ENCODE measurements around the gene YY1. TPM values are rescaled to one million over a fixed set of nuclear protein-coding genes. Genes with fewer than 3 reads are reported as not detected.

YY1 gene
- 10 to 100 TPM; 67.5 to 86.5 (median 74.2) TPM for total RNA-seq
- 87.6 TPM for total RNA-seq (2013)
- total RNA-seq = 158 to 303 (median 196) reads per million in 29 experiments

DNA sequence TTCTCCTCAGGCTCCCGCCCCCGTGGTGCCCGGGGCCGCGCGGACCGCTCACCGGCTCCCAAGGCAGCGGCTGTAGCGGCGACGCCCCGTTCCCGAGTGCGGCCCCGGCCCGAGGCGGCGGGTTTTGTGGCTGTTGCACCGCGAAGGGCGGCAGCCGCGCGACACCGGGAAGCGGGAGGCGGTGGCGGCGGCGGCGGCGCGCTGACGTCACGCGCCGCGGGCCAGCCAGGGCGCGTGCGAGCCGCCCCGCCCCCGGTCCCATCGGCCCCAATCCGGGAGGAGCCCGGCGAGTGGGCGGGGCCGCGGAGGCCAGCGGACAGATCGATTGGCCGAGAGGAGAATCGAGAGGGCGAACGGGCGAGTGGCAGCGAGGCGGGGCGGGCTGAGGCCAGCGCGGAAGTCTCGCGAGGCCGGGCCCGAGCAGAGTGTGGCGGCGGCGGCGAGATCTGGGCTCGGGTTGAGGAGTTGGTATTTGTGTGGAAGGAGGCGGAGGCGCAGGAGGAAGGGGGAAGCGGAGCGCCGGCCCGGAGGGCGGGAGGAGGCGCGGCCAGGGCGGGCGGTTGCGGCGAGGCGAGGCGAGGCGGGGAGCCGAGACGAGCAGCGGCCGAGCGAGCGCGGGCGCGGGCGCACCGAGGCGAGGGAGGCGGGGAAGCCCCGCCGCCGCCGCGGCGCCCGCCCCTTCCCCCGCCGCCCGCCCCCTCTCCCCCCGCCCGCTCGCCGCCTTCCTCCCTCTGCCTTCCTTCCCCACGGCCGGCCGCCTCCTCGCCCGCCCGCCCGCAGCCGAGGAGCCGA lies at the start of gene YY1:
Gene YY1, plus strand, starts transcription at position 726 of the 792 bp plus-strand sequence. CDS start 101 bp downstream, outside the sequence.
- DNase-seq (peak; percentile 98 to 100 (median 99)), ATAC-seq (replicated peaks in 1 of 4) (peak; percentile 81 to 82 (median 82))
- Histone ChIP-seq H3K9me3 (no peaks in the 10 kb centered on the region), H3K27me3 (replicated peaks in 1 of 2; ENCODE audit: control insufficient read depth in 2 of 2, extremely low read depth in 1 of 2, insufficient read depth in 2 of 2, low read length in 1 of 2) (no peaks in the 10 kb centered on the region), H3K4me3 (ENCODE audit: control insufficient read depth in 1 of 2, extremely low read depth in 1 of 2, low read length in 1 of 2) (peak within 1 kb of the TSS; percentile 79 to 86), H3K27ac (ENCODE audit: low read length) (peak within 1 kb of the TSS; percentile 67), H3K36me3 (ENCODE audit: control insufficient read depth in 2 of 2, extremely low read depth in 1 of 2, insufficient read depth in 1 of 2, low read length in 1 of 2) (no peaks in the 10 kb centered on the region), H3K4me1 (ENCODE audit: control insufficient read depth in 1 of 2, extremely low read depth in 1 of 2, insufficient read depth in 2 of 2, low read length in 2 of 2) (peaks cover 36 to 38% of the 10 kb centered on the region in 2 experiments)
- peak within 1 kb of the TSS; percentile 94 to 97 (median 96) for H3K4me3 Mint-ChIP-seq
- H3K9me3 Mint-ChIP-seq = no peaks in the 10 kb centered on the region
- CTCF ChIA-PET = interaction anchor here in 1 of 2 donors (1.0 kb wide), 1 partner anchor 9 kb away, joined by 5 read pairs; no protein-coding TSS in a partner anchor
- peak within 1 kb of the TSS; percentile 97 to 98 for H3K27ac Mint-ChIP-seq
- peaks cover 66 to 67% (median 66%) of the 10 kb centered on the region in 3 donors for H3K4me1 Mint-ChIP-seq
- H3K27me3 Mint-ChIP-seq = no peaks in the 10 kb centered on the region
- peaks cover 10% of the 10 kb centered on the region for H3K36me3 Mint-ChIP-seq
- POLR2A ChIA-PET = interaction anchor here in 1 of 2 donors (0.8 kb wide), 1 partner anchor 16 kb away, joined by 8 read pairs; no protein-coding TSS in a partner anchor
- WGBS (ENCODE audit: insufficient coverage) = under 1% methylated on average over 81 of the region's 125 CpGs

DNA sequence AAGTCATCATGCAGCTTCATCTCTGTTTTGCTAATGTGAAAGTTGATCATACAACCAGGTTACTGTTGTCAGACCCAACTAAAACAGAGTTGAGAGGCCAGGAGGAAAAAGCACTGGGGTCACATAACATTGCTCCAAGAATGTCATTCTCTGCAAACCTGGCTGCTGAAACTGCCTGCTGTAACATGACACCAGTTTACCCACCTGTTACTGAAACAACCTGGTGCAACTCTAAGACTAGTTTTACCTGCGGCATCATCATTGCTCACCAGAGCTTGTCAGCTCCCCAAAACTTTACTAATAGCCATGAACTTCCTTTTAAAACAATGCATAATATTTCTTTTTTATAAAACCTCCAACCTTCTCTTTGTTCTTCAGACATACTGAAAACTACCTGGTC lies 48.8 kb upstream of the YY1 start:
- no peaks in the 10 kb centered on the region for H3K27me3 ChIP-seq (replicated peaks in 1 of 2; ENCODE audit: control insufficient read depth in 2 of 2, extremely low read depth in 1 of 2, insufficient read depth in 2 of 2, low read length in 1 of 2)
- Mint-ChIP-seq H3K4me1 (peaks cover 9 to 11% (median 10%) of the 10 kb centered on the region in 3 donors), H3K27ac (peak overlapping the region in 1 of 2 donors; percentile 19), H3K9me3 (no peaks in the 10 kb centered on the region), H3K27me3 (no peaks in the 10 kb centered on the region), H3K36me3 (no peaks in the 10 kb centered on the region), H3K4me3 (no peak overlapping the region)
- POLR2A ChIA-PET = interaction anchor here in 1 of 2 donors (0.6 kb wide), 1 partner anchor 120 kb away, joined by 3 read pairs; no protein-coding TSS in a partner anchor
- no peak overlapping the region for H3K27ac ChIP-seq (ENCODE audit: low read length)
- no peaks in the 10 kb centered on the region for H3K9me3 ChIP-seq
- no peak for DNase-seq
- peaks cover 0 to 14% of the 10 kb centered on the region in 2 experiments for H3K4me1 ChIP-seq (ENCODE audit: control insufficient read depth in 1 of 2, extremely low read depth in 1 of 2, insufficient read depth in 2 of 2, low read length in 2 of 2)
- ATAC-seq (replicated peaks in 1 of 4) = no peak
- WGBS (ENCODE audit: insufficient coverage) = 100% methylated on average over 1 of the region's 1 CpG
- CTCF ChIA-PET = interaction anchor here in 1 of 2 donors (0.6 kb wide), 1 partner anchor 456 kb away, joined by 3 read pairs; no protein-coding TSS in a partner anchor
- H3K4me3 ChIP-seq (ENCODE audit: control insufficient read depth in 1 of 2, extremely low read depth in 1 of 2, low read length in 1 of 2) = no peak overlapping the region
- no peaks in the 10 kb centered on the region for H3K36me3 ChIP-seq (ENCODE audit: control insufficient read depth in 2 of 2, extremely low read depth in 1 of 2, insufficient read depth in 1 of 2, low read length in 1 of 2)

DNA sequence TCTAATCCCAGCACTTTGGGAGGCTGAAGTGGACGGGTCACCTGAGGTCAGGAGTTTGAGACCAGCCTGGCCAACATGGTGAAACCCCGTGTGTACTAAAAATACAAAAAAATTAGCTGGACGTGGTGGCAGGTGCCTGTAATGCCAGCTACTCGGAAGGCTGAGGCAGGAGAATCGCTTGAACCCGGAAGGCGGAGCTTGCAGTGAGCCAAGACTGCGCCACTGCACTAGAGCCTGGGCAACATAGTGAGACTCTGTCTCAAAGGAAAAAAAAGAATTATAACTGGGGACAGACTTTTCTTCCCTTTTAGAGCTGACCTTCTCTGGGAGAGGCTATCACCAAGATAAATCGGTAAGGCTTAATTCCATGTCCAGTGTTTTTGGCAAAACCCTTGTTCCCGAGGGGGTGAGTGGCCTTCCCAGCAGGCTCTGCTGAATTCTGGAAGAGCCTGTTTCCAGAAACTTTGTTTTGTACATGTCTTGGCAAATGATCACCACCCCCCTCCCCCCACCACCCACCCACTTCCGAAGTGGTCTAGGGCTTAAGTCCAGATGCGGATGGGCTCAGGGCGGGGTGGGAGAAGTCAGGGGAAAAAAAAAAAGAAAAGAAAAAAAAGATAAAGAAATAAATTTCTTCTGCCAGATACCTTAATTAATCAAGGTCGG lies 47.2 kb upstream of the YY1 start:
- Histone ChIP-seq H3K36me3 (ENCODE audit: control insufficient read depth in 2 of 2, extremely low read depth in 1 of 2, insufficient read depth in 1 of 2, low read length in 1 of 2) (no peaks in the 10 kb centered on the region), H3K9me3 (no peaks in the 10 kb centered on the region), H3K4me1 (ENCODE audit: control insufficient read depth in 1 of 2, extremely low read depth in 1 of 2, insufficient read depth in 2 of 2, low read length in 2 of 2) (peaks cover 0 to 14% of the 10 kb centered on the region in 2 experiments), H3K4me3 (ENCODE audit: control insufficient read depth in 1 of 2, extremely low read depth in 1 of 2, low read length in 1 of 2) (no peak overlapping the region), H3K27ac (ENCODE audit: low read length) (no peak overlapping the region), H3K27me3 (replicated peaks in 1 of 2; ENCODE audit: control insufficient read depth in 2 of 2, extremely low read depth in 1 of 2, insufficient read depth in 2 of 2, low read length in 1 of 2) (no peaks in the 10 kb centered on the region)
- ChIA-PET POLR2A (interaction anchor here in 1 of 2 donors (0.7 kb wide), 1 partner anchor 37 kb away, joined by 6 read pairs; no protein-coding TSS in a partner anchor), CTCF (interaction anchor here (0.7 to 2.3 kb wide), 6 partner anchors 31 to 209 kb away, joined by 3 to 24 read pairs (median 5); no protein-coding TSS in a partner anchor)
- Mint-ChIP-seq H3K4me1 (peaks cover 9 to 11% (median 11%) of the 10 kb centered on the region in 3 donors), H3K27me3 (no peaks in the 10 kb centered on the region), H3K4me3 (no peak overlapping the region), H3K9me3 (no peaks in the 10 kb centered on the region), H3K27ac (no peak overlapping the region), H3K36me3 (no peaks in the 10 kb centered on the region)
- WGBS (ENCODE audit: insufficient coverage) = 95% methylated on average over 9 of the region's 14 CpGs
- no peak for DNase-seq
- no peak for ATAC-seq (replicated peaks in 1 of 4)

DNA sequence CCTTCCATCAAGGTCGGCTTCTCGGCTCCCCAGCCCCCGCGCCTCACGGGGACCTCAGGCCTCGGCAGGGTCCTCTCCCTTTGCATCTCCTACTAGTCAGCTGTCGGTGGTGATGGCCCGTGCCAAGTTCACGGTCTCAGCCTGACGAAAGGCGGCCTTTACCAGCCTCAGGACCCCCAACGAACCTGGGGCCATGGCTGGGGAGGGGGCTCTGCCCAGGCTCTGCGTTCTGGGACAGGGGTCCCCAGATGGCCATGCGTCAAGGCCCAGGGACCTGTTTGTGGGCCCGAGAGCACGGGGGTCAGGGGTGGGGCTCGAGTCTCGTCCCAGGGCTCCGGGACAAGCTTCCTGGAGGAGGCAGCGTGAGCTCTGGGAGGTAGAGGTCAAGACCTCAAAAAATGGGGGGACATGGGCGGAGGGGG lies 46.7 kb upstream of the YY1 start:
- Histone ChIP-seq H3K4me3 (ENCODE audit: control insufficient read depth in 1 of 2, extremely low read depth in 1 of 2, low read length in 1 of 2) (peak overlapping the region; percentile 39 to 59), H3K27me3 (replicated peaks in 1 of 2; ENCODE audit: control insufficient read depth in 2 of 2, extremely low read depth in 1 of 2, insufficient read depth in 2 of 2, low read length in 1 of 2) (no peaks in the 10 kb centered on the region), H3K4me1 (ENCODE audit: control insufficient read depth in 1 of 2, extremely low read depth in 1 of 2, insufficient read depth in 2 of 2, low read length in 2 of 2) (peaks cover 0 to 14% of the 10 kb centered on the region in 2 experiments), H3K36me3 (ENCODE audit: control insufficient read depth in 2 of 2, extremely low read depth in 1 of 2, insufficient read depth in 1 of 2, low read length in 1 of 2) (no peaks in the 10 kb centered on the region), H3K9me3 (no peaks in the 10 kb centered on the region), H3K27ac (ENCODE audit: low read length) (peak overlapping the region; percentile 88)
- Mint-ChIP-seq H3K4me3 (peak overlapping the region; percentile 55 to 69 (median 56)), H3K4me1 (peaks cover 9 to 11% (median 11%) of the 10 kb centered on the region in 3 donors), H3K36me3 (no peaks in the 10 kb centered on the region), H3K27me3 (no peaks in the 10 kb centered on the region), H3K9me3 (no peaks in the 10 kb centered on the region), H3K27ac (peak overlapping the region; percentile 31 to 44)
- CTCF ChIA-PET = interaction anchor here in 1 of 2 donors (0.9 to 2.3 kb wide), 17 partner anchors 21 to 508 kb away, joined by 3 to 24 read pairs (median 5); partner anchors contain the start of genes CYP46A1 and EVL
- WGBS (ENCODE audit: insufficient coverage) = 80% methylated on average over 18 of the region's 21 CpGs
- peak in 1 of 35 experiments; percentile 5 for DNase-seq
- no peak for ATAC-seq (replicated peaks in 1 of 4)
- POLR2A ChIA-PET = interaction anchor here (1.0 kb wide), 2 partner anchors 32 to 51 kb away, joined by 3 to 4 read pairs; no protein-coding TSS in a partner anchor

DNA sequence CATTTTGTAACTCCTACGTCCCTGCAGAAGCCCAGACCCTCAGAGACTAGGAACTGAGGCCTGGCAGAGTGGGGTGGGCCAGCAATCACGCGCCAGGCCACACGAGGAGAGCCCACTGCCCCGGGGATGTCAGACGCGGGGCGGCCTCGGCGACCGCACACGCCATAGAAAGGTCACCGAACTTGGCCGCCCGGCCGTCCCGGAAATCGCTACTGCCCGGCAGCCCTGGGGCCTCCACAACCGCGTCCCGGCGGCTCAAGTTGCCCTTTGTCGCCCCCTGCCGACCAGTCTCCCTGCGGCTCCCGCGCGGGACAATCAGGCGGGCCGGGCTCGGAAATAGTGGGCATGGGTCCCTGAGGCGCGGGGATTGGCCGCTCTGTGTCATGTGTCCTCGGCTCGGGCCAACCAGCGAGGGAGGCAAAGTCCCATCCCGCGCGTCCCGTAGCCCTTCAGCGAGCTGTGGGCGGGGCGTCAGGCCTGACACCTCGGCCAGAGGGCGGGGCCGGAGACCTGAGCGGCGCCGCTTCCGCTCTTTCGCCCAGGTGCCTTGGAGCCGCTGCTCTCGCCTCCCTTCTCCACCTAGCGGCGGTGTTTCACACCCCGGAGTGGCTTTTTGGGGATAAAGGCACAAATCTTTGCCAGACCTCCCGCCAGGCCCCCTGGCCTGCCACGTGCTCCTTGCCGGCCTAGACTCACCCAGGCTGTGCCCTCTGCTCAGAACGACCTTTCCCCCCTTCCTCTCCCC lies 46.1 kb upstream of the YY1 start:
- Histone ChIP-seq H3K27me3 (replicated peaks in 1 of 2; ENCODE audit: control insufficient read depth in 2 of 2, extremely low read depth in 1 of 2, insufficient read depth in 2 of 2, low read length in 1 of 2) (no peaks in the 10 kb centered on the region), H3K27ac (ENCODE audit: low read length) (peak overlapping the region; percentile 88), H3K36me3 (ENCODE audit: control insufficient read depth in 2 of 2, extremely low read depth in 1 of 2, insufficient read depth in 1 of 2, low read length in 1 of 2) (no peaks in the 10 kb centered on the region), H3K4me1 (ENCODE audit: control insufficient read depth in 1 of 2, extremely low read depth in 1 of 2, insufficient read depth in 2 of 2, low read length in 2 of 2) (peaks cover 0 to 14% of the 10 kb centered on the region in 2 experiments), H3K4me3 (ENCODE audit: control insufficient read depth in 1 of 2, extremely low read depth in 1 of 2, low read length in 1 of 2) (peak overlapping the region; percentile 39 to 59), H3K9me3 (no peaks in the 10 kb centered on the region)
- POLR2A ChIA-PET = interaction anchor here (0.6 to 1.0 kb wide), 3 partner anchors 32 to 131 kb away, joined by 3 to 4 read pairs (median 3); no protein-coding TSS in a partner anchor
- Mint-ChIP-seq H3K4me3 (peak overlapping the region; percentile 55 to 69 (median 56)), H3K9me3 (no peaks in the 10 kb centered on the region), H3K27me3 (no peaks in the 10 kb centered on the region), H3K4me1 (peaks cover 9 to 11% (median 11%) of the 10 kb centered on the region in 3 donors), H3K27ac (peak overlapping the region; percentile 94 to 96), H3K36me3 (no peaks in the 10 kb centered on the region)
- CTCF ChIA-PET = interaction anchor here (0.6 to 2.3 kb wide), 31 partner anchors 20 to 509 kb away, joined by 3 to 24 read pairs (median 4); partner anchors contain the start of genes CYP46A1 (in 1 of the 2), DEGS2 (in 1 of the 2) and EVL (in 1 of the 2)
- ATAC-seq (replicated peaks in 1 of 4) (peak; percentile 98 to 99 (median 99)), DNase-seq (peak; percentile 98 to 100 (median 99))
- WGBS (ENCODE audit: insufficient coverage) = under 1% methylated on average over 60 of the region's 62 CpGs
